Measurements from ENCODE around the gene STAB2.

STAB2 gene

GRCh38 chr12:103778781-103779180 lies 191.7 kb downstream of the STAB2 start:
- H3K27ac ChIP-seq (ENCODE audit: low read length): no peak overlapping the region
- no peak overlapping the region for H3K4me3 ChIP-seq (ENCODE audit: low read length)
- no peak overlapping the region for H2AFZ ChIP-seq (ENCODE audit: low read depth, low read length)
- H3K9ac ChIP-seq (ENCODE audit: low read length): no peak overlapping the region
- no peak for TF ChIP-seq EZH2phosphoT487 (IDR thresholded peaks at IDR 0.05; ENCODE audit: low read depth)
- TF ChIP-seq, protein P1, sequence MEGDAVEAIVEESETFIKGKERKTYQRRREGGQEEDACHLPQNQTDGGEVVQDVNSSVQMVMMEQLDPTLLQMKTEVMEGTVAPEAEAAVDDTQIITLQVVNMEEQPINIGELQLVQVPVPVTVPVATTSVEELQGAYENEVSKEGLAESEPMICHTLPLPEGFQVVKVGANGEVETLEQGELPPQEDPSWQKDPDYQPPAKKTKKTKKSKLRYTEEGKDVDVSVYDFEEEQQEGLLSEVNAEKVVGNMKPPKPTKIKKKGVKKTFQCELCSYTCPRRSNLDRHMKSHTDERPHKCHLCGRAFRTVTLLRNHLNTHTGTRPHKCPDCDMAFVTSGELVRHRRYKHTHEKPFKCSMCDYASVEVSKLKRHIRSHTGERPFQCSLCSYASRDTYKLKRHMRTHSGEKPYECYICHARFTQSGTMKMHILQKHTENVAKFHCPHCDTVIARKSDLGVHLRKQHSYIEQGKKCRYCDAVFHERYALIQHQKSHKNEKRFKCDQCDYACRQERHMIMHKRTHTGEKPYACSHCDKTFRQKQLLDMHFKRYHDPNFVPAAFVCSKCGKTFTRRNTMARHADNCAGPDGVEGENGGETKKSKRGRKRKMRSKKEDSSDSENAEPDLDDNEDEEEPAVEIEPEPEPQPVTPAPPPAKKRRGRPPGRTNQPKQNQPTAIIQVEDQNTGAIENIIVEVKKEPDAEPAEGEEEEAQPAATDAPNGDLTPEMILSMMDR (IDR thresholded peaks at IDR 0.05; ENCODE audit: low read depth, low read length): no peak
- H4K20me1 ChIP-seq (ENCODE audit: insufficient read depth, low read length): no peaks in the 10 kb centered on the region
- no peaks in the 10 kb centered on the region for H3K9me3 ChIP-seq (ENCODE audit: insufficient read depth, low read length)
- peaks cover 15% of the 10 kb centered on the region for H3K36me3 ChIP-seq (replicated peaks; ENCODE audit: low read depth, low read length)
- H3K79me2 ChIP-seq (ENCODE audit: low read length): no peaks in the 10 kb centered on the region
- no peaks in the 10 kb centered on the region for H3K4me1 ChIP-seq (ENCODE audit: low read length)
- H3K27me3 ChIP-seq (ENCODE audit: low read depth, low read length): no peaks in the 10 kb centered on the region
- H3K4me2 ChIP-seq (ENCODE audit: low read length): no peak overlapping the region

DNA sequence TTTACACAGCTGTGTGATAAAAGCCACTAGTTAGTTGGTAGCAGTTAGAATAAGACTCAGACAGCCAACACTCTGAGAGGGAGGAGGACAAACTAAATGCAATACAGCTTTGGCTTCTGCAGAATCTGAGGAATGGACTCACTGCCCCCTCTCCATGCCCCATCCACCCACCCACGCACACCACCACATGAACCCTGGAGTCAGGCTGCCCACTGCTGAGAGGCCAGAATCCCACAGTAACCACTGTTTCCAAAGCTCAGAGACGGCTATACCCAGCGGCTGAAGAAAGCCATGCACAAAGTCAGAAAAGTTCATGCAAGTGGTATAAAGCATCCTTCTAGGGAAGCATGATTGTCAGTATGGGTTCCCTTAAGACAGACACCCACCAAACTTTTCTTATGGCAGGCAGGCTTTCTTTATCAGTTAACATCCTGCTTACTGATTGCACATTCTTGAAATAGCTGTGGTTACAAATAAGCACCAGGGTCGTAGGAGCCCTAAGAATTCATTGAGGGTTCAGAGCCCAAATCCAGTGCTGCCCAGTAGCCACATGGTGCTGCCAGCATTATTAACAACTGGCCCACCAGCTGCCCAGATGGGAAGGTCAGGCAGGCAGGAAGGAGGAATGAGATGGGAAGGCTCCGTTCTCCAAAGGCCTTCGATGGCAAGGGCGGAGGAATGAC lies 192.5 kb downstream of the STAB2 start:
- Histone ChIP-seq H2AFZ (ENCODE audit: low read depth, low read length) (no peak overlapping the region), H4K20me1 (ENCODE audit: insufficient read depth, low read length) (no peaks in the 10 kb centered on the region), H3K79me2 (ENCODE audit: low read length) (no peaks in the 10 kb centered on the region), H3K27me3 (ENCODE audit: low read depth, low read length) (no peaks in the 10 kb centered on the region), H3K9ac (ENCODE audit: low read length) (no peak overlapping the region), H3K4me2 (ENCODE audit: low read length) (no peak overlapping the region), H3K27ac (ENCODE audit: low read length) (no peak overlapping the region), H3K9me3 (ENCODE audit: insufficient read depth, low read length) (no peaks in the 10 kb centered on the region), H3K4me1 (ENCODE audit: low read length) (no peaks in the 10 kb centered on the region), H3K4me3 (ENCODE audit: low read length) (no peak overlapping the region), H3K36me3 (replicated peaks; ENCODE audit: low read depth, low read length) (peaks cover 18% of the 10 kb centered on the region)
- TF ChIP-seq, protein P1 (IDR thresholded peaks at IDR 0.05; ENCODE audit: low read depth, low read length): no peak
- no peak for TF ChIP-seq EZH2phosphoT487 (IDR thresholded peaks at IDR 0.05; ENCODE audit: low read depth)

- H3K4me2 ChIP-seq (ENCODE audit: low read length): no peak overlapping the region
- no peaks in the 10 kb centered on the region for H3K9me3 ChIP-seq (ENCODE audit: insufficient read depth, low read length)
- no peak overlapping the region for H2AFZ ChIP-seq (ENCODE audit: low read depth, low read length)
- H3K4me3 ChIP-seq (ENCODE audit: low read length): no peak overlapping the region
- H3K27ac ChIP-seq (ENCODE audit: low read length): no peak overlapping the region
- H3K27me3 ChIP-seq (ENCODE audit: low read depth, low read length): no peaks in the 10 kb centered on the region
- no peaks in the 10 kb centered on the region for H4K20me1 ChIP-seq (ENCODE audit: insufficient read depth, low read length)
- H3K9ac ChIP-seq (ENCODE audit: low read length): no peak overlapping the region
- H3K79me2 ChIP-seq (ENCODE audit: low read length): no peaks in the 10 kb centered on the region
- H3K4me1 ChIP-seq (ENCODE audit: low read length): no peaks in the 10 kb centered on the region
- TF ChIP-seq EZH2phosphoT487 (IDR thresholded peaks at IDR 0.05; ENCODE audit: low read depth): no peak
- TF ChIP-seq, protein P1 (IDR thresholded peaks at IDR 0.05; ENCODE audit: low read depth, low read length): no peak
- peaks cover 18% of the 10 kb centered on the region for H3K36me3 ChIP-seq (replicated peaks; ENCODE audit: low read depth, low read length)
Measured at GRCh38 chr12:103780093-103780440, 193.0 kb downstream of the STAB2 start.

DNA sequence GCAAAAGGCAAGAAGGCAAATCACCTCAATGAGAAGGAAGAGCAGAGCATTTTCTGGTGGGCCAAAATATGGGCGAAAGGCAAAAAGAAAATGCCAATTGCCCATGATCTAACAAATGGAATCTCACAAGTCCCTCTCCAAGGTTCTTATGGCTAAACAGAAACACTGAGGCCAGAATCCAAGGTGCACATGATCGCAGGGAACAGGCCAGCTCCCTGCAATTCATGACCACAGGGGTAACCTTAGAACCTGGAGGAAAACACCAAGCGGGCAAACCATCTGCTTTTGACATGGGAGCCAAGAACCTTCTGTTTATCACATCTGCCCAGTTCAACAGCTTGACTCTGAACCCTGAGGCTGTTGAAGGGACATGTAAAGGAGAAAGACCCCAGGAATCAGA lies 193.9 kb downstream of the STAB2 start:
- Histone ChIP-seq H3K4me2 (ENCODE audit: low read length) (no peak overlapping the region), H3K27me3 (ENCODE audit: low read depth, low read length) (no peaks in the 10 kb centered on the region), H4K20me1 (ENCODE audit: insufficient read depth, low read length) (no peaks in the 10 kb centered on the region), H2AFZ (ENCODE audit: low read depth, low read length) (no peak overlapping the region), H3K27ac (ENCODE audit: low read length) (no peak overlapping the region), H3K9me3 (ENCODE audit: insufficient read depth, low read length) (no peaks in the 10 kb centered on the region), H3K36me3 (replicated peaks; ENCODE audit: low read depth, low read length) (peaks cover 18% of the 10 kb centered on the region), H3K9ac (ENCODE audit: low read length) (no peak overlapping the region), H3K4me3 (ENCODE audit: low read length) (no peak overlapping the region), H3K79me2 (ENCODE audit: low read length) (no peaks in the 10 kb centered on the region), H3K4me1 (ENCODE audit: low read length) (no peaks in the 10 kb centered on the region)
- TF ChIP-seq, protein P1 (IDR thresholded peaks at IDR 0.05; ENCODE audit: low read depth, low read length): no peak
- no peak for TF ChIP-seq EZH2phosphoT487 (IDR thresholded peaks at IDR 0.05; ENCODE audit: low read depth)
